ENCODE data around the gene BAZ2B.

Gene BAZ2B

DNA sequence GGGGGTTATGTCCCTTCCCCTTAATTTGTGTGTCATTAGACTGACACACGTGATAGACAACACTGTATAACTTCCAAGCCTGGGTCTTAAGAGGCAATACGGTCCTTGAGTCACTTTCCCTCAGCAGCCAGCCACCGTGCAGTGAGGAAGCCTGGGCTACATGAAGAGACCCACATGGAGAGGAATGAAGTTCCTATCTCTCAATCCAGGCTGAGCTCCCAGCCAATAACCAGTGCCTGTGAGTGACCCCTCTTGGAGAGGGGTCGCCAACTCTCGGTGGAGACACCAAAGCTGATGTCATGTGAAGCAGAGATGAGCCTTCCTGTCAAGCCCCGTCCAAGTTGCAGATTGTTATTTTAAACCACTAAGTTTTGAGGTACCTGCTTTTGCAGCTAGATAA is 324.2 kb downstream of the BAZ2B start:
- ChIA-PET POLR2A (no interaction called here), CTCF (no interaction called here)
- no peak overlapping the region for H3K27ac ChIP-seq (ENCODE audit: insufficient read depth in 1 of 2, low read depth in 1 of 2, low read length in 2 of 2, poor library complexity in 1 of 2, severe bottlenecking in 2 of 2)
- DNase-seq, result no peak
- H3K36me3 ChIP-seq (ENCODE audit: control insufficient read depth in 4 of 4, insufficient read depth in 4 of 4, low read length in 3 of 4), result no peaks in the 10 kb centered on the region
- no peak overlapping the region for H3K4me3 ChIP-seq (ENCODE audit: control insufficient read depth in 1 of 7, extremely low read depth in 1 of 7, insufficient read depth in 4 of 7, low read depth in 2 of 7, low read length in 6 of 7)
- H3K27me3 ChIP-seq (replicated peaks in 2 of 5; ENCODE audit: control insufficient read depth in 4 of 5, insufficient read depth in 5 of 5, low read length in 4 of 5), result no peaks in the 10 kb centered on the region
- H3K4me1 ChIP-seq (ENCODE audit: control extremely low read depth in 1 of 4, control insufficient read depth in 4 of 4, insufficient read depth in 4 of 4, low read length in 3 of 4), result peaks cover 4 to 21% (median 11%) of the 10 kb centered on the region in 4 experiments
- WGBS (ENCODE audit: insufficient coverage), result 88% methylated on average over 6 of the region's 6 CpGs
- no peaks in the 10 kb centered on the region for H3K9me3 ChIP-seq (ENCODE audit: control extremely low read depth in 1 of 5, control insufficient read depth in 4 of 5, insufficient read depth in 2 of 5, low read depth in 1 of 5, low read length in 4 of 5)

DNA sequence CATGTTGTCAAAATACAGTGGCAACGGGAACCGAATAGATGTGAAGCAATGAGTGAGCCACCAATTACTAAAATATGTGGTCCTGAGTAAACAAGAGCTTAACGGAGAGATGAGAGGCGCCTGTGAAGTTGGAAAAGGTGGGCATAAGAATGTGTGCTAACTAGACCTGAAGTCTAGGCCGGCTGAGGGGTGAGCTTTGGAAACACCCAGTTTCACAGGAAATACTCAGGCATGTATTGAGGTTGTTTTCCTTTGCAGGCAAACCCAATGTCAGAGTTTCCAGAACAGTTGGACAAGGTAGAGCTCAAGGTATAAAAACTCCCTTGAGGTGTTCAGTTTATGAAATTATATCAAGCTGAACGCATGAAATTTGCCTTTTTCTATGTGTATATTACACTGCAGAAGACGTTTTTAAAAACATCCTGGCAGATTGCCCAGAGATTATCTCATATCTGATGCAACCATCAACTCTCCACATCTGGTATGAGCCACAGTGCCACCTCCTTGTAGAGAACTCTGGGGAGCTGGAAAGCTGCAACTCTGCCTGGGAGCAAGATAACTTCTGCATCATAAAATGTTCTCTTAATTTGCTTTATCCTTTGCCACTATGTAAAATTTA is 325.9 kb downstream of the BAZ2B start:
- 64% methylated on average over 4 of the region's 7 CpGs for WGBS (ENCODE audit: insufficient coverage)
- POLR2A ChIA-PET, result interaction anchor here (1.4 kb wide), 1 partner anchor 42 kb away, joined by 5 read pairs; no protein-coding TSS in a partner anchor
- DNase-seq, result peak; percentile 78 to 89 (median 87)

GRCh38 chr2:159287733-159288132 is 328.6 kb downstream of the BAZ2B start:
- peaks cover 0 to 2% (median 0%) of the 10 kb centered on the region in 4 experiments for H3K36me3 ChIP-seq (ENCODE audit: control insufficient read depth in 4 of 4, insufficient read depth in 4 of 4, low read length in 3 of 4)

More for the DNA sequence above, 325.9 kb downstream of the BAZ2B start:
- Histone ChIP-seq H3K9me3 (ENCODE audit: control extremely low read depth in 1 of 5, control insufficient read depth in 4 of 5, insufficient read depth in 2 of 5, low read depth in 1 of 5, low read length in 4 of 5) (no peaks in the 10 kb centered on the region), H3K4me3 (ENCODE audit: control insufficient read depth in 1 of 7, extremely low read depth in 1 of 7, insufficient read depth in 4 of 7, low read depth in 2 of 7, low read length in 6 of 7) (peak overlapping the region in 1 of 7 experiments; percentile 17), H3K27ac (ENCODE audit: insufficient read depth in 1 of 2, low read depth in 1 of 2, low read length in 2 of 2, poor library complexity in 1 of 2, severe bottlenecking in 2 of 2) (peak overlapping the region in 1 of 2 experiments; percentile 6), H3K4me1 (ENCODE audit: control extremely low read depth in 1 of 4, control insufficient read depth in 4 of 4, insufficient read depth in 4 of 4, low read length in 3 of 4) (peaks cover 8 to 32% (median 21%) of the 10 kb centered on the region in 4 experiments), H3K36me3 (ENCODE audit: control insufficient read depth in 4 of 4, insufficient read depth in 4 of 4, low read length in 3 of 4) (no peaks in the 10 kb centered on the region), H3K27me3 (replicated peaks in 2 of 5; ENCODE audit: control insufficient read depth in 4 of 5, insufficient read depth in 5 of 5, low read length in 4 of 5) (no peaks in the 10 kb centered on the region)
- CTCF ChIA-PET, result interaction anchor here (1.2 to 1.3 kb wide), 3 partner anchors 10 to 41 kb away, joined by 3 to 5 read pairs (median 5); no protein-coding TSS in a partner anchor

DNA sequence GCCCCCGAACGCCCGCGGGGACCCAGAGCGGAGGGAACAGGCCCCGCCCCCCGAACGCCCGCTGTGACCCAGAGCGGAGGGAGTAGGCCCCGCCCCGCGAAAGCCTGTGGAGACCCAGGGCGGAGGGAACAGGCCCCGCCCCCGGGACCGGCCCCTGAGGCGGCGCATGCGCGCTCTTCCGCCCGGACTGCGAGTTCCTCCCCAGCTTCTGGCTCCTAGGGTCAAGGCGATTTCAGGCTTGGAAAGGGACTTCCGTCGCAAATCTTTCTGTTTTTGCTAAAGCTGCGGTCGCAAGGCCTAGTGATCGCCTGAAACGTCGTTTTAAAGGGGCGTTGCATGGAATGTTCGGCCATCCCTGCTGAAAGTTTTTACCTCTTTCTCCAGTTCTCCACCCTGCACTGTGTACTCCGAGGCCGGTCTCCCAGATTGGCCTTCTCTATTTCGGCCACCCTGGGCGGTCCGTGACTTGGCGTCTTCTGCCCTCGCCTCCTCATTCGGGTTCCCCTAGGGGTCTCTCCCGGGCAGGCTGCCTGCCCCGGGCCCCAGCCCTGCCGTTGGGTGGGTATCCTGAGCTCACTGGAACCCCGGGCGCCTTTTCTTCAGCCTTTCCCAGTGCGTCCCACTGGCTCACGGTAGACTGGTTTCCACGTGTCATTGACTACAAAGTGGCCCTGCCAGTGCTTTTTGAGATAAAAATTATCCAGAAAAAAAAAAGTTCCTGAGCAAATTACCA is 329.5 kb downstream of the BAZ2B start:
- peak overlapping the region; percentile 64 to 84 for H3K27ac ChIP-seq (ENCODE audit: insufficient read depth in 1 of 2, low read depth in 1 of 2, low read length in 2 of 2, poor library complexity in 1 of 2, severe bottlenecking in 2 of 2)
- peaks cover 8 to 36% (median 24%) of the 10 kb centered on the region in 4 experiments for H3K4me1 ChIP-seq (ENCODE audit: control extremely low read depth in 1 of 4, control insufficient read depth in 4 of 4, insufficient read depth in 4 of 4, low read length in 3 of 4)
- ChIA-PET POLR2A (interaction anchor here (1.3 kb wide), 1 partner anchor 37 kb away, joined by 5 read pairs; no protein-coding TSS in a partner anchor), CTCF (interaction anchor here (0.7 to 1.7 kb wide), 5 partner anchors 9 to 153 kb away, joined by 3 to 7 read pairs (median 3); no protein-coding TSS in a partner anchor)
- WGBS (ENCODE audit: insufficient coverage), result 1% methylated on average over 44 of the region's 50 CpGs
- H3K4me3 ChIP-seq (ENCODE audit: control insufficient read depth in 1 of 7, extremely low read depth in 1 of 7, insufficient read depth in 4 of 7, low read depth in 2 of 7, low read length in 6 of 7), result peak overlapping the region; percentile 27 to 94 (median 85)
- H3K27me3 ChIP-seq (replicated peaks in 2 of 5; ENCODE audit: control insufficient read depth in 4 of 5, insufficient read depth in 5 of 5, low read length in 4 of 5), result no peaks in the 10 kb centered on the region
- DNase-seq, result peak; percentile 94 to 96 (median 95)
- peaks cover 0 to 5% (median 0%) of the 10 kb centered on the region in 4 experiments for H3K36me3 ChIP-seq (ENCODE audit: control insufficient read depth in 4 of 4, insufficient read depth in 4 of 4, low read length in 3 of 4)
- H3K9me3 ChIP-seq (ENCODE audit: control extremely low read depth in 1 of 5, control insufficient read depth in 4 of 5, insufficient read depth in 2 of 5, low read depth in 1 of 5, low read length in 4 of 5), result no peaks in the 10 kb centered on the region

More at GRCh38 chr2:159287733-159288132, 328.6 kb downstream of the BAZ2B start:
- H3K27ac ChIP-seq (ENCODE audit: insufficient read depth in 1 of 2, low read depth in 1 of 2, low read length in 2 of 2, poor library complexity in 1 of 2, severe bottlenecking in 2 of 2), result peak overlapping the region in 1 of 2 experiments; percentile 82
- POLR2A ChIA-PET, result interaction anchor here (1.3 kb wide), 1 partner anchor 38 kb away, joined by 5 read pairs; no protein-coding TSS in a partner anchor
- CTCF ChIA-PET, result interaction anchor here (0.7 to 1.1 kb wide), 3 partner anchors 8 to 154 kb away, joined by 3 read pairs; no protein-coding TSS in a partner anchor
- H3K27me3 ChIP-seq (replicated peaks in 2 of 5; ENCODE audit: control insufficient read depth in 4 of 5, insufficient read depth in 5 of 5, low read length in 4 of 5), result no peaks in the 10 kb centered on the region
- H3K4me1 ChIP-seq (ENCODE audit: control extremely low read depth in 1 of 4, control insufficient read depth in 4 of 4, insufficient read depth in 4 of 4, low read length in 3 of 4), result peaks cover 8 to 39% (median 24%) of the 10 kb centered on the region in 4 experiments
- H3K9me3 ChIP-seq (ENCODE audit: control extremely low read depth in 1 of 5, control insufficient read depth in 4 of 5, insufficient read depth in 2 of 5, low read depth in 1 of 5, low read length in 4 of 5), result no peaks in the 10 kb centered on the region
- H3K4me3 ChIP-seq (ENCODE audit: control insufficient read depth in 1 of 7, extremely low read depth in 1 of 7, insufficient read depth in 4 of 7, low read depth in 2 of 7, low read length in 6 of 7), result no peak overlapping the region
- DNase-seq, result no peak

DNA sequence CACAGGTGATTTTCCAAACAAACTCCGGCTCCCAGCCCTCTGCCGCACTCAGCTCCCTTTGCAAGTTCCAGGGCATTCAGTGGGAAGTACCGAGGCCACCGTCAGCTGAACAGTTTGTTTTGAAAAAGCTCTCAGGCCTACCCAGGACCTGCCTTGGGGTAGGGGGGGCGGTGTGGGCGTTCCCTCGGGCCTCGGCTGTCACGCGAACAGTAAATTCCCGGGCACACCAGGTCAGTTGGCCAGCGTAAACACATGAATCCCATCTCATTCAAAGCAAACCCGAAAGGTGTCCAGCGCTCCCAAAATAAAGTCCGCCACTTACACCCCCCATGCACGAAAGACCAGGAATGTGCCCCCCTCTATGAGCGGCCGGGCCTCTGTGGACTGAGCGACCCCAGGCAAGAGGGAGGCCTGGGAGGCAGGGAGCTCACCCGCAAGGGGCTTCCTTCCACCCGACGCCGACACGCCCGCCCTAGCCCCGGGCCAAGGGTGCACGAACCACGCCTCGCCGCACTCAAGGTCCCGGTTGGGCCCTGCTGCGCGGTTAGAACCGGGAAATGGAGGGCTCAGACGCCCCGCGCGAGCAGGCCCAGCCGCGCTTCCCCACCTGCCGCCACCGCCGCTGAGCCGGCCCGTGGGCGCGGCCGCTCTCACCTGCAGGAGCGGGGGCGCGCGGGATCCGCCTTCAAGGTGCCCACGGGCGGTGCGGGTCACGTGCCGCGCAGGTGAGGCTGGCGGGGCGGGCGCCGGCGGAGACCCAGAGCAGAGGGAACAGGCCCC is 330.2 kb downstream of the BAZ2B start, which contains the start of gene WDSUB1:
WDSUB1 (minus strand) TSS at position 775 of the 780 bp plus-strand sequence. CDS start 3,634 bp downstream, outside the sequence.
- Histone ChIP-seq H3K36me3 (ENCODE audit: control insufficient read depth in 4 of 4, insufficient read depth in 4 of 4, low read length in 3 of 4) (peaks cover 1 to 9% (median 2%) of the 10 kb centered on the region in 4 experiments), H3K27ac (ENCODE audit: insufficient read depth in 1 of 2, low read depth in 1 of 2, low read length in 2 of 2, poor library complexity in 1 of 2, severe bottlenecking in 2 of 2) (peak within 1 kb of the TSS; percentile 64 to 84), H3K4me1 (ENCODE audit: control extremely low read depth in 1 of 4, control insufficient read depth in 4 of 4, insufficient read depth in 4 of 4, low read length in 3 of 4) (peaks cover 8 to 33% (median 24%) of the 10 kb centered on the region in 4 experiments), H3K4me3 (ENCODE audit: control insufficient read depth in 1 of 7, extremely low read depth in 1 of 7, insufficient read depth in 4 of 7, low read depth in 2 of 7, low read length in 6 of 7) (peak within 1 kb of the TSS; percentile 79 to 94 (median 85)), H3K9me3 (ENCODE audit: control extremely low read depth in 1 of 5, control insufficient read depth in 4 of 5, insufficient read depth in 2 of 5, low read depth in 1 of 5, low read length in 4 of 5) (no peaks in the 10 kb centered on the region), H3K27me3 (replicated peaks in 2 of 5; ENCODE audit: control insufficient read depth in 4 of 5, insufficient read depth in 5 of 5, low read length in 4 of 5) (no peaks in the 10 kb centered on the region)
- ChIA-PET CTCF (interaction anchor here (0.8 to 1.7 kb wide), 4 partner anchors 8 to 299 kb away, joined by 3 to 7 read pairs (median 3); no protein-coding TSS in a partner anchor), POLR2A (no interaction called here)
- under 1% methylated on average over 43 of the region's 64 CpGs for WGBS (ENCODE audit: insufficient coverage)
- peak; percentile 53 to 75 (median 71) for DNase-seq

DNA sequence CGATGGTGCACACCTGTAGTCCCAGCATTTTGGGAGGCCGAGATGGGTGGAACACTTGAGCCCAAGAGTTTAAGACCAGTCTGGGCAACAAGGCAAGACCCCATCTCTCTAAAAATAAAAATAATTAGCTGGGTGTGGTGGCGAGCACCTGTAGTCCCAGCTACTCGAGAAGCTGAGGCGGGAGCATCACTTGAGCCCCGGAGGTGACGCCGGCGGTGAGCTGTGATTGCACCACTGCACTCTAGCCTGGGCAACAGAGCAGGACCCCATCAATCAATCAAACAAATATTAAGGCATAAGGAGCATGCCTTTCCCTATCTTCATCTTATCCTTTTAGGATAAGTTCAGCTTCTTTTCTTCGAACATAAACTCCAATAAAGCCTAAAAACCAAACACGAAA is 330.9 kb downstream of the BAZ2B start:
- 94% methylated on average over 9 of the region's 11 CpGs for WGBS (ENCODE audit: insufficient coverage)
- Histone ChIP-seq H3K4me3 (ENCODE audit: control insufficient read depth in 1 of 7, extremely low read depth in 1 of 7, insufficient read depth in 4 of 7, low read depth in 2 of 7, low read length in 6 of 7) (peak overlapping the region; percentile 74 to 94 (median 85)), H3K4me1 (ENCODE audit: control extremely low read depth in 1 of 4, control insufficient read depth in 4 of 4, insufficient read depth in 4 of 4, low read length in 3 of 4) (peaks cover 6 to 26% (median 17%) of the 10 kb centered on the region in 4 experiments), H3K9me3 (ENCODE audit: control extremely low read depth in 1 of 5, control insufficient read depth in 4 of 5, insufficient read depth in 2 of 5, low read depth in 1 of 5, low read length in 4 of 5) (no peaks in the 10 kb centered on the region), H3K27ac (ENCODE audit: insufficient read depth in 1 of 2, low read depth in 1 of 2, low read length in 2 of 2, poor library complexity in 1 of 2, severe bottlenecking in 2 of 2) (peak overlapping the region; percentile 25 to 84), H3K36me3 (ENCODE audit: control insufficient read depth in 4 of 4, insufficient read depth in 4 of 4, low read length in 3 of 4) (peaks cover 2 to 15% (median 5%) of the 10 kb centered on the region in 4 experiments), H3K27me3 (replicated peaks in 2 of 5; ENCODE audit: control insufficient read depth in 4 of 5, insufficient read depth in 5 of 5, low read length in 4 of 5) (no peaks in the 10 kb centered on the region)
- DNase-seq, result no peak
- ChIA-PET CTCF (interaction anchor here (1.2 to 1.7 kb wide), 2 partner anchors 61 to 300 kb away, joined by 3 to 7 read pairs; no protein-coding TSS in a partner anchor), POLR2A (no interaction called here)
